Measurements from ENCODE around the gene RPS14. TPM values are rescaled to one million over a fixed set of nuclear protein-coding genes. Genes with fewer than 3 reads are reported as not detected.

Gene RPS14
- total RNA-seq, 1 experiment from 2014 or later = 2,564 TPM

DNA sequence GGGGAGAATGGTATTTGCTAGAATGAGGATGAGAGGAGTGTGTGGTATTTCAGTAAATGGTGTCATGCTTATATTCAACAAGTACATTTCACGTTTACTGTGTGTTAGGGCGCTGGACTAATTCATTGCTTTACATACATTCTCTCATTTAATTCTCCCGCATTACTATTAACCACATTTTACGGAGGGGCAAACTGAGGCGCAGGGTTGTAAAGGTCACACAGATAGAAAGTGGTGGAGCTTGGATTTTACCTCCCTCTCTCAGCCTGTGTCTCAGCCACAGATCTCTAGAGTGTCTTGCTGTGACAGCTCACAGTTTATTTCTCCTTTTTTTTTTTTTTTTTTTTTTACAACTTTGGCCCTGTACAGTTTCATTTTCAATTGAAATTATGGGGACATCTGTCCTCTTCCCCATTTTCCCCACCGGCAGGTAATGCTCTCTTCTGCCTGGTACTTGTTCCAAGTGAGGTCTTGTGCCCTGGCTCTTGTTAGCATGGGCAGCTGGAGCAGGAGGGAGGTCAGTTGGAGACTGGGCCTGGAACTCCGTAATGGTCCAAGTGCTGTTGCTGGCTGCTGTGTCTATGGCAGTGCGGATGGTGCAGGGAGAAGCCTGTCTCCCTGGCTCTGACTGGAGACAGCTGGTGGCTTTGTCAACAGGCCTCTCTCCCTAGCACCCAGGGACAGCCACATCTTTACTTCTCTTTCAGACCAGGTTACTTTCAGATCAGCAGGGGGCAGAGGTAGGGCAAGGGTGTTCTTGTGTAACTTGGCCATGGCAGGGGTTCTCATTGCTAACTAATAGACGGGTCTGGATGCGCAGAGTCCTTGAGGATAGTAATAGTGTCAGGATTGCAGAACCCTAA is 37.9 kb upstream of the RPS14 start:
- Mint-ChIP-seq H3K4me1 (peaks cover 70% of the 10 kb centered on the region), H3K9me3 (no peaks in the 10 kb centered on the region), H3K27ac (peak overlapping the region; percentile 55), H3K36me3 (no peaks in the 10 kb centered on the region), H3K27me3 (ENCODE audit: low read depth) (no peaks in the 10 kb centered on the region), H3K4me3 (peak overlapping the region; percentile 70)
- CTCF ChIA-PET = interaction anchor here (0.6 to 3.1 kb wide), 6 partner anchors 11 to 57 kb away, joined by 3 to 24 read pairs (median 6); no protein-coding TSS in a partner anchor
- ATAC-seq (no peak), DNase-seq (ENCODE audit: low spot score) (no peak)
- POLR2A ChIA-PET = interaction anchor here (0.7 to 1.4 kb wide), 4 partner anchors 11 to 38 kb away, joined by 3 to 8 read pairs (median 4); no protein-coding TSS in a partner anchor
- TF ChIP-seq, protein P1, sequence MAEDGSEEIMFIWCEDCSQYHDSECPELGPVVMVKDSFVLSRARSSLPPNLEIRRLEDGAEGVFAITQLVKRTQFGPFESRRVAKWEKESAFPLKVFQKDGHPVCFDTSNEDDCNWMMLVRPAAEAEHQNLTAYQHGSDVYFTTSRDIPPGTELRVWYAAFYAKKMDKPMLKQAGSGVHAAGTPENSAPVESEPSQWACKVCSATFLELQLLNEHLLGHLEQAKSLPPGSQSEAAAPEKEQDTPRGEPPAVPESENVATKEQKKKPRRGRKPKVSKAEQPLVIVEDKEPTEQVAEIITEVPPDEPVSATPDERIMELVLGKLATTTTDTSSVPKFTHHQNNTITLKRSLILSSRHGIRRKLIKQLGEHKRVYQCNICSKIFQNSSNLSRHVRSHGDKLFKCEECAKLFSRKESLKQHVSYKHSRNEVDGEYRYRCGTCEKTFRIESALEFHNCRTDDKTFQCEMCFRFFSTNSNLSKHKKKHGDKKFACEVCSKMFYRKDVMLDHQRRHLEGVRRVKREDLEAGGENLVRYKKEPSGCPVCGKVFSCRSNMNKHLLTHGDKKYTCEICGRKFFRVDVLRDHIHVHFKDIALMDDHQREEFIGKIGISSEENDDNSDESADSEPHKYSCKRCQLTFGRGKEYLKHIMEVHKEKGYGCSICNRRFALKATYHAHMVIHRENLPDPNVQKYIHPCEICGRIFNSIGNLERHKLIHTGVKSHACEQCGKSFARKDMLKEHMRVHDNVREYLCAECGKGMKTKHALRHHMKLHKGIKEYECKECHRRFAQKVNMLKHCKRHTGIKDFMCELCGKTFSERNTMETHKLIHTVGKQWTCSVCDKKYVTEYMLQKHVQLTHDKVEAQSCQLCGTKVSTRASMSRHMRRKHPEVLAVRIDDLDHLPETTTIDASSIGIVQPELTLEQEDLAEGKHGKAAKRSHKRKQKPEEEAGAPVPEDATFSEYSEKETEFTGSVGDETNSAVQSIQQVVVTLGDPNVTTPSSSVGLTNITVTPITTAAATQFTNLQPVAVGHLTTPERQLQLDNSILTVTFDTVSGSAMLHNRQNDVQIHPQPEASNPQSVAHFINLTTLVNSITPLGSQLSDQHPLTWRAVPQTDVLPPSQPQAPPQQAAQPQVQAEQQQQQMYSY (CRISPR knock-in tag; IDR thresholded peaks at IDR 0.05) = no peak
- TF ChIP-seq ZNF232 (CRISPR knock-in tag; IDR thresholded peaks at IDR 0.05) (no peak), GABPB1 (CRISPR knock-in tag; IDR thresholded peaks at IDR 0.05) (peak; percentile 33; the same call in 1 of the 2 replicates)

DNA sequence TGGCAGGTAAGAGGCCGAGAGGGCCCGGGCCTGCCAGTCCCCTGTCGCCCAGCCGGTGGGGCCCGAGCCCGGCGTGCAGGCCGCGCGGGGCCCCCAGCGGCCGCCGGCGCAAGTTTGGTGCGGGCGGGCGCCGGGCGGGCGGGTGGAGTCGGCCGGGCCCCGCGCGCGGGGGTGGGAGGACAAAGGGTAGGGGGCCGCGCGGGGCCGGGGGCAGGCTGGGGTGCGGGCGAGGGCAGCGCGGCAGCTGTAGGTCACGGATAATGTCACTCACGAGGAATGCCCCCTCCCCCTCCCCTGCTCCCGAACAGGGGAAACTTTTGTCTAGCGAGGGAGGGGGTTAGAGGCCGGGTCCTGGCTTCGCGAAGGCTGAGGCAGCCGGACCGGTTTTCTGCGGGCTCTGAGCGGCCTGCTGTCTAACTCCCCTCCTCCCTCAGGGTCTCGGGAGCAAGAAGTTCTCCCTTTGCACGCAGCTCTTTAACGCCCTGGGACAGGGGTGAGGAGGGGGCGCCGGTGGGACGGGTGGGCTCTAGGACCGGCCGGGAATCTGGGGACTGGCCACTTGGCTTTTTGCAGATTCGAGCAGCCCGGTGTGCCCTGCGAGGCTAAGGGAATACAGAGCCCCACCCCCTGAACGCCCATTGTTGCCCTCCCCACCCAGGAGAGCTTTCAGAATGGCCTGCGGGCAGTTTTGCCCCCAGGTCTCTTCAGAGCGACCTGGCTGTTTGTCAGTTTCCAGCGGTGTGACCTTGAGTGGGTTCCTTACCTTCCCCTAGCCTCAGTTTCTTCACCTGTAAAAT is 37.1 kb upstream of the RPS14 start:
- peak; percentile 86 for DNase-seq (ENCODE audit: low spot score)
- ATAC-seq = peak; percentile 60
- Mint-ChIP-seq H3K27ac (peak overlapping the region; percentile 55), H3K4me3 (peak overlapping the region; percentile 70), H3K9me3 (no peaks in the 10 kb centered on the region), H3K4me1 (peaks cover 68% of the 10 kb centered on the region), H3K36me3 (no peaks in the 10 kb centered on the region), H3K27me3 (ENCODE audit: low read depth) (no peaks in the 10 kb centered on the region)
- CTCF ChIA-PET = interaction anchor here (0.6 to 2.0 kb wide), 8 partner anchors 12 to 89 kb away, joined by 3 to 7 read pairs (median 4); no protein-coding TSS in a partner anchor
- POLR2A ChIA-PET = interaction anchor here (0.8 to 1.4 kb wide), 6 partner anchors 11 to 36 kb away, joined by 3 to 4 read pairs (median 3); no protein-coding TSS in a partner anchor
- TF ChIP-seq GTF2I (CRISPR knock-in tag; conservative IDR thresholded peaks at IDR 0.05) (peak; percentile 96), NR1H2 (CRISPR knock-in tag; IDR thresholded peaks at IDR 0.05) (no peak), OVOL2 (CRISPR knock-in tag; IDR thresholded peaks at IDR 0.05; ENCODE audit: borderline replicate concordance) (no peak), ZNF232 (CRISPR knock-in tag; IDR thresholded peaks at IDR 0.05) (no peak), ETV6 (CRISPR knock-in tag; IDR thresholded peaks at IDR 0.05) (peak; percentile 18; the same call in 1 of the 2 replicates), ZNF423 (CRISPR knock-in tag; IDR thresholded peaks at IDR 0.05) (no peak), GABPB1 (CRISPR knock-in tag; IDR thresholded peaks at IDR 0.05) (no peak), NFYB (CRISPR knock-in tag; conservative IDR thresholded peaks at IDR 0.05; ENCODE audit: low read depth) (no peak), KAT7 (CRISPR knock-in tag; IDR thresholded peaks at IDR 0.05; ENCODE audit: borderline replicate concordance) (no peak), TEAD1 (CRISPR knock-in tag; IDR thresholded peaks at IDR 0.05) (peak; percentile 54; the same call in 1 of the 2 replicates), ESRRA (CRISPR knock-in tag; IDR thresholded peaks at IDR 0.05; ENCODE audit: borderline replicate concordance) (no peak), ZNF219 (CRISPR knock-in tag; IDR thresholded peaks at IDR 0.05; ENCODE audit: borderline replicate concordance) (no peak), TCF7 (CRISPR knock-in tag; IDR thresholded peaks at IDR 0.05; ENCODE audit: low read depth) (no peak)
- TF ChIP-seq, protein P2, sequence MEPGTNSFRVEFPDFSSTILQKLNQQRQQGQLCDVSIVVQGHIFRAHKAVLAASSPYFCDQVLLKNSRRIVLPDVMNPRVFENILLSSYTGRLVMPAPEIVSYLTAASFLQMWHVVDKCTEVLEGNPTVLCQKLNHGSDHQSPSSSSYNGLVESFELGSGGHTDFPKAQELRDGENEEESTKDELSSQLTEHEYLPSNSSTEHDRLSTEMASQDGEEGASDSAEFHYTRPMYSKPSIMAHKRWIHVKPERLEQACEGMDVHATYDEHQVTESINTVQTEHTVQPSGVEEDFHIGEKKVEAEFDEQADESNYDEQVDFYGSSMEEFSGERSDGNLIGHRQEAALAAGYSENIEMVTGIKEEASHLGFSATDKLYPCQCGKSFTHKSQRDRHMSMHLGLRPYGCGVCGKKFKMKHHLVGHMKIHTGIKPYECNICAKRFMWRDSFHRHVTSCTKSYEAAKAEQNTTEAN (CRISPR knock-in tag; IDR thresholded peaks at IDR 0.05) = no peak
- TF ChIP-seq, protein P3, sequence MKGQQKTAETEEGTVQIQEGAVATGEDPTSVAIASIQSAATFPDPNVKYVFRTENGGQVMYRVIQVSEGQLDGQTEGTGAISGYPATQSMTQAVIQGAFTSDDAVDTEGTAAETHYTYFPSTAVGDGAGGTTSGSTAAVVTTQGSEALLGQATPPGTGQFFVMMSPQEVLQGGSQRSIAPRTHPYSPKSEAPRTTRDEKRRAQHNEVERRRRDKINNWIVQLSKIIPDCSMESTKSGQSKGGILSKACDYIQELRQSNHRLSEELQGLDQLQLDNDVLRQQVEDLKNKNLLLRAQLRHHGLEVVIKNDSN (CRISPR knock-in tag; IDR thresholded peaks at IDR 0.05) = 0 out of 2 replicates have a peak, but pooled peaks have one; percentile 17
- TF ChIP-seq, protein P4, sequence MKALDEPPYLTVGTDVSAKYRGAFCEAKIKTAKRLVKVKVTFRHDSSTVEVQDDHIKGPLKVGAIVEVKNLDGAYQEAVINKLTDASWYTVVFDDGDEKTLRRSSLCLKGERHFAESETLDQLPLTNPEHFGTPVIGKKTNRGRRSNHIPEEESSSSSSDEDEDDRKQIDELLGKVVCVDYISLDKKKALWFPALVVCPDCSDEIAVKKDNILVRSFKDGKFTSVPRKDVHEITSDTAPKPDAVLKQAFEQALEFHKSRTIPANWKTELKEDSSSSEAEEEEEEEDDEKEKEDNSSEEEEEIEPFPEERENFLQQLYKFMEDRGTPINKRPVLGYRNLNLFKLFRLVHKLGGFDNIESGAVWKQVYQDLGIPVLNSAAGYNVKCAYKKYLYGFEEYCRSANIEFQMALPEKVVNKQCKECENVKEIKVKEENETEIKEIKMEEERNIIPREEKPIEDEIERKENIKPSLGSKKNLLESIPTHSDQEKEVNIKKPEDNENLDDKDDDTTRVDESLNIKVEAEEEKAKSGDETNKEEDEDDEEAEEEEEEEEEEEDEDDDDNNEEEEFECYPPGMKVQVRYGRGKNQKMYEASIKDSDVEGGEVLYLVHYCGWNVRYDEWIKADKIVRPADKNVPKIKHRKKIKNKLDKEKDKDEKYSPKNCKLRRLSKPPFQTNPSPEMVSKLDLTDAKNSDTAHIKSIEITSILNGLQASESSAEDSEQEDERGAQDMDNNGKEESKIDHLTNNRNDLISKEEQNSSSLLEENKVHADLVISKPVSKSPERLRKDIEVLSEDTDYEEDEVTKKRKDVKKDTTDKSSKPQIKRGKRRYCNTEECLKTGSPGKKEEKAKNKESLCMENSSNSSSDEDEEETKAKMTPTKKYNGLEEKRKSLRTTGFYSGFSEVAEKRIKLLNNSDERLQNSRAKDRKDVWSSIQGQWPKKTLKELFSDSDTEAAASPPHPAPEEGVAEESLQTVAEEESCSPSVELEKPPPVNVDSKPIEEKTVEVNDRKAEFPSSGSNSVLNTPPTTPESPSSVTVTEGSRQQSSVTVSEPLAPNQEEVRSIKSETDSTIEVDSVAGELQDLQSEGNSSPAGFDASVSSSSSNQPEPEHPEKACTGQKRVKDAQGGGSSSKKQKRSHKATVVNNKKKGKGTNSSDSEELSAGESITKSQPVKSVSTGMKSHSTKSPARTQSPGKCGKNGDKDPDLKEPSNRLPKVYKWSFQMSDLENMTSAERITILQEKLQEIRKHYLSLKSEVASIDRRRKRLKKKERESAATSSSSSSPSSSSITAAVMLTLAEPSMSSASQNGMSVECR (CRISPR knock-in tag; IDR thresholded peaks at IDR 0.05; ENCODE audit: borderline replicate concordance) = no peak
- TF ChIP-seq, protein P5, sequence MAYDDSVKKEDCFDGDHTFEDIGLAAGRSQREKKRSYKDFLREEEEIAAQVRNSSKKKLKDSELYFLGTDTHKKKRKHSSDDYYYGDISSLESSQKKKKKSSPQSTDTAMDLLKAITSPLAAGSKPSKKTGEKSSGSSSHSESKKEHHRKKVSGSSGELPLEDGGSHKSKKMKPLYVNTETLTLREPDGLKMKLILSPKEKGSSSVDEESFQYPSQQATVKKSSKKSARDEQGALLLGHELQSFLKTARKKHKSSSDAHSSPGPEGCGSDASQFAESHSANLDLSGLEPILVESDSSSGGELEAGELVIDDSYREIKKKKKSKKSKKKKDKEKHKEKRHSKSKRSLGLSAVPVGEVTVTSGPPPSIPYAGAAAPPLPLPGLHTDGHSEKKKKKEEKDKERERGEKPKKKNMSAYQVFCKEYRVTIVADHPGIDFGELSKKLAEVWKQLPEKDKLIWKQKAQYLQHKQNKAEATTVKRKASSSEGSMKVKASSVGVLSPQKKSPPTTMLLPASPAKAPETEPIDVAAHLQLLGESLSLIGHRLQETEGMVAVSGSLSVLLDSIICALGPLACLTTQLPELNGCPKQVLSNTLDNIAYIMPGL (CRISPR knock-in tag; IDR thresholded peaks at IDR 0.05) = peak; percentile 67; the same call in 1 of the 2 replicates
